ENCODE measurements around the gene NT5C2. TPM values are rescaled to one million over a fixed set of nuclear protein-coding genes. Genes with fewer than 3 reads are reported as not detected.

Gene NT5C2
- polyA plus RNA-seq, 5 donors, result 95.8 to 184 (median 164) TPM

- no peak for DNase-seq
Observed at GRCh38 chr10:103064956-103065355, 128.1 kb downstream of the NT5C2 start.

DNA sequence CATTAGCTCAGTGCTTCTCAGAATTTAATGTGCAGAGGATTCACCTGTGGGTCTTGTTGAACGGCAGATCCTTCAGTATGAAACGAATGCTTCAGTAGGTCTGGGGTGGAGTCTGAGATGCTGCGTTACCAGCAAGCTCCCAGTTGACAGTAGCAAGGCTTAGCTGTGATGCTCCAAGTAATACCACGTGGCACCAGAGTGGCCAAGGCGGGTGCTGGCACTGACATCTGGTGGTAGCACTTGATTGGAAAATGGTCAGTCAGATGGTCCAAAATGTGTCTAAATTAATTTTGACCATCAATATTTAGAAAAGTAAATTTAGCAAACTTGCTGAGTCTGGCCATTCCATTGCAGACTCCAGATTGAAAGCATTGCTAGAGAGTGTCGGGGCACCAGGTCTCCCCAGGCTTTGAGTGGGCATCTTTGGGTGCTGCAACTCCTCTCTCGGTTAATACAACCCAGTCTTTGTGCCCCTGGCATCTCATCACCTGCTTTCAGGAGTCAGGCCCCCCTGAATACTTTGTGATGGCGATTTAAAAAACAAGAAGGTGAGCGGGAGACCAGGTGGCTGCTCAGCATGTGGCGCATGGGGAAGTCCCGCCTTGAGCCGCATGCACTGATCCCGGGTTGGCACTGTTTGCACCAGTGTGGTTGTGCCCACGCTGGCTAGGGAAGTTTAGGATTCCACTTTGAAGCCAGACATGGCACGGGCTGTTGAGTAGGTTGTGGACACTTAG is 130.1 kb downstream of the NT5C2 start:
- DNase-seq, result no peak

GRCh38 chr10:103060575-103060974 is 132.5 kb downstream of the NT5C2 start:
- DNase-seq, result no peak

GRCh38 chr10:103058034-103058433 is 135.0 kb downstream of the NT5C2 start:
- DNase-seq, result no peak

DNA sequence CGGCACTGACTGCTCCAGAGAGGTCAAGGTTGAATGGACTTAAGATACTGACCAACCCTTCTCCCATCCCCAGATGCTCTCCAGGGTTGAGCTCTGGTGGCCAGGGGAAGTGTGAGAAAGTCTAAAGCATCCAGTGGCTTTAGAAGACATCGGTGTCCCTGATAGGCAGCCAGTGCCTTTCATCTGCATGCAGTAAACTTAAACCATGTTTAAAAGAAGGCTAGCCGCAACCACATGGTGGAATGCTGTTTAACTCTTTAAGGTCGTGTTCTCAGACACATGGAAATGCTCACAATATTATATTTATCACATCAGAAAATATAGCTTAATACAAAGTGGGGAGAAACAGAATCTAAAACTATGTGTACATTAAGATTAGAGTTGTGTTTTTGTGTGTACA is 138.0 kb downstream of the NT5C2 start:
- DNase-seq, result no peak

- no peak for DNase-seq
Observed at GRCh38 chr10:103054621-103055020, 138.5 kb downstream of the NT5C2 start.

GRCh38 chr10:103053659-103054581 is 139.2 kb downstream of the NT5C2 start:
- peak; percentile 36 to 51 for DNase-seq

GRCh38 chr10:103049237-103049636 is 143.8 kb downstream of the NT5C2 start:
- DNase-seq, result no peak

- DNase-seq, result no peak
Observed at GRCh38 chr10:103047381-103047780, 145.7 kb downstream of the NT5C2 start.

DNA sequence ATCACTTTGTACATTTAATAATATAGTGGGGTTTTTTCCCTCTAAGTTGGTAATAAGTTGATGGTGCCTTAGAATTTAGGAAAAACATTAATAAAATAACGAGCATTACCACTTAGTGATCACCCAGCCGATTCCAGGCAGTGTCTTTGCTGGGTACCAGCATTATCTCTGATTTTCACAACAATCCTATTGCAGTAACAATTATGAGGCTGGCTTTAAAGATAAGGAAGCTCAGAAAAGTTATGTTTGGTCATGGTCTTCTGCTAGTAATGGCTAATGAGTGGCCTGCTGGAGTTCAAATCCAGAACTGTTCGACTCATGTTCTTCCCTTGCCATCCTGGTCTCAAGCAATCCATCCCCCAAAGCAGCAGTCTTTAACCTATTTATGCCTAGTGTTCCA is 147.1 kb downstream of the NT5C2 start:
- no peak for DNase-seq

DNA sequence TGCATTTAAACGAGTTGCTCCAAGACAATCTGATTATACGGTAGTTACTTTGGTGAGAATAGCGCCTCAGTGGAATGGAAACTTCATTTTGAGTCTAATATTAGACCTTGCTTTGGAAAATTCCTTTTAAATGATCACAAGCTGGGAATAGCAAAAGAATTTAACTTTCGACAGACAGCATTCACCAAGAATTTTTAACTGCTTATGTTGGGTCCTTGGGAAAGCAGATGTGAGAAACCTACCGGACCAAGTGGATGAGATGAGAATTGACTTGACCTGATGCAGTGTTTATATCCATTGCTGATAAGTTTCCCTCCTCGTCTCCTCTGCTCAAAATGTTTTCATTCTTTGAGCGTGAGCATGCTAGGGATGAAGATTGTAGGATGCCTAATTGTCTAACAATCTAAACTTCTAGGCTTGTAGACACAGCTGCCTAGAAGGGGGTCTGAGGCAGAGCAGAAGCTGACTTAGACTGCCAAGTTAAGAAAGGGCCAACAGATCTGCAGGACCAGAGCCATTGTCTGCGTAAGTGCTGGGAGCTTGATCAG is 148.1 kb downstream of the NT5C2 start:
- DNase-seq, result no peak

GRCh38 chr10:103042908-103043307 is 150.2 kb downstream of the NT5C2 start:
- DNase-seq, result no peak

GRCh38 chr10:103042129-103042528 is 150.9 kb downstream of the NT5C2 start:
- DNase-seq, result no peak

DNA sequence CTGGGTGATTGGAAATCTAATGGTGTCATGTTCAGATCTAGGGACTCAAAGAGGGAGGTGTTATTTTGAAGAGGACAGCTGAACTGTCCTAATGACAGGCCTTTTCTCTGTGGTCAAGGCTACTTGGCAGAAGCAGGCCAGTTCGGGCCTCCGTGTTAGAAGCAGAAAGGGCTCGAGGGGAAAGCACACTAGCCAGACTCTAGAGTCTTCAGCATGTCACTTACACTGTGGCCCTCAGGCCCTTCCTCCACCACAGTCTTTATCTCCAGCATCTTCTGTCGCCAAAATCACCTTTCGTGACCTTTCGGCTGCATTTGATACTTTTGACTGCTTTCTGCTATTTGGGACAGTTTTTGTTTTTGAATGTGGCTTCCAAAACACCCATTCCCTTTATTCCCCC is 151.7 kb downstream of the NT5C2 start:
- no peak for DNase-seq

- no peak for DNase-seq
Observed at GRCh38 chr10:103040418-103040817, 152.7 kb downstream of the NT5C2 start.

GRCh38 chr10:103038570-103038969 is 154.5 kb downstream of the NT5C2 start:
- DNase-seq, result no peak

Other genes starting within 250 kb of the NT5C2 start
- under 1 TPM in 4 of 5 donors, not detected in 1; 0.09 to 0.28 (median 0.13) TPM for gene RPEL1, start 52.6 kb upstream of the NT5C2 start, polyA plus RNA-seq (ENCODE audit: insufficient read depth in 1 of 5, insufficient read length in 5 of 5, low replicate concordance in 1 of 5)
- gene INA, start 83.9 kb upstream of the NT5C2 start, polyA plus RNA-seq (ENCODE audit: insufficient read depth in 1 of 5, insufficient read length in 5 of 5, low replicate concordance in 1 of 5), result under 1 TPM; 0.30 to 0.53 (median 0.46) TPM
- gene PCGF6, start 157.9 kb upstream of the NT5C2 start, polyA plus RNA-seq (ENCODE audit: insufficient read depth in 1 of 5, insufficient read length in 5 of 5, low replicate concordance in 1 of 5), result 10 to 100 TPM; 11.6 to 16.2 (median 12.8) TPM
- gene TAF5, start 174.7 kb upstream of the NT5C2 start, polyA plus RNA-seq (ENCODE audit: insufficient read depth in 1 of 5, insufficient read length in 5 of 5, low replicate concordance in 1 of 5), result 1 to 10 TPM; 5.6 to 8.8 (median 7.5) TPM
- 100 to 1,000 TPM; 142 to 196 (median 171) TPM for gene ATP5MK, start 203.2 kb upstream of the NT5C2 start, polyA plus RNA-seq (ENCODE audit: insufficient read depth in 1 of 5, insufficient read length in 5 of 5, low replicate concordance in 1 of 5)
- gene PDCD11, start 203.4 kb upstream of the NT5C2 start, polyA plus RNA-seq (ENCODE audit: insufficient read depth in 1 of 5, insufficient read length in 5 of 5, low replicate concordance in 1 of 5), result 10 to 100 TPM; 33.3 to 42.9 (median 36.2) TPM

Data from right lung (tissue), 5 donors.